ENCODE results near the gene TMEM132A. TPM values are rescaled to one million over a fixed set of nuclear protein-coding genes. Genes with fewer than 3 reads are reported as not detected.

The TMEM132A gene
- total RNA-seq, 2 experiments from 2014 or later, result 1.2 to 2.3 TPM

Other genes starting within 250 kb of the TMEM132A start
- gene MS4A8, start 224.8 kb upstream of the TMEM132A start, total RNA-seq, result not detected
- not detected for gene MS4A18, start 199.7 kb upstream of the TMEM132A start, total RNA-seq
- gene MS4A15, start 167.6 kb upstream of the TMEM132A start, total RNA-seq, result not detected
- not detected for gene MS4A10, start 139.1 kb upstream of the TMEM132A start, total RNA-seq
- 10 to 100 TPM; 38.8 to 41.2 TPM for gene CCDC86, start 82.3 kb upstream of the TMEM132A start, total RNA-seq
- under 1 TPM; 0.14 to 0.17 TPM for gene PTGDR2, start 68.5 kb upstream of the TMEM132A start, total RNA-seq
- not detected for gene ZP1, start 56.9 kb upstream of the TMEM132A start, total RNA-seq
- 100 to 1,000 TPM; 108 to 119 TPM for gene PRPF19, start 17.9 kb upstream of the TMEM132A start, total RNA-seq
- 100 to 1,000 TPM in 1 of 2 experiments, 10 to 100 TPM in 1; 94.0 to 103 TPM for gene TMEM109, start 10.3 kb upstream of the TMEM132A start, total RNA-seq
- gene SLC15A3, start 27.7 kb downstream of the TMEM132A start, total RNA-seq, result 1 to 10 TPM; 5.6 to 5.8 TPM
- gene CD6, start 47.2 kb downstream of the TMEM132A start, total RNA-seq, result 100 to 1,000 TPM; 227 to 234 TPM
- gene CD5, start 178.0 kb downstream of the TMEM132A start, total RNA-seq, result 100 to 1,000 TPM; 228 to 232 TPM
- 1 to 10 TPM; 8.5 to 8.9 TPM for gene VPS37C, start 237.0 kb downstream of the TMEM132A start, total RNA-seq

Data from activated naive CD4-positive, alpha-beta T cell treated with anti-CD3 and anti-CD28 coated beads for 36 hours (primary cell).